Panc1 (cell line): ENCODE data around the gene CWC22. TPM values are rescaled to one million over a fixed set of nuclear protein-coding genes. Genes with fewer than 3 reads are reported as not detected.

Source experiments
- ATAC-seq: fragments of 200-7000 bp; cut with Tn5 transposase; 2 replicates; pipeline ENCODE4 v1.9.1; 2020; ENCODE audit warnings: mild to moderate bottlenecking, moderate library complexity
- BruUV-seq: library from RNA; stranded (reverse); fragments of 400-500 nt; replicated peaks from 2 replicates; lab custom pipeline; 2021; lab: Mats Ljungman, UMichigan
- CTCF ChIA-PET: fragments of 300-600 bp; sonication (Branson Sonifier 250); formaldehyde crosslinking; loops from one replicate; lab custom pipeline; 2022; ENCODE audit warnings: antibody characterized with exemption; lab: Charles Lee
- POLR2A ChIA-PET: fragments of 300-600 bp; sonication (Branson Sonifier 250); formaldehyde crosslinking; loops from one replicate; lab custom pipeline; 2022; ENCODE audit warnings: antibody characterized with exemption; lab: Charles Lee
- DNase-seq: peaks from one replicate; pipeline ENCODE4 v3.0.0-alpha.2; 2010; ENCODE audit warnings: low read depth, low spot score
- H3K27ac ChIP-seq: 2 replicates; pipeline ENCODE4 v1.5.1; 2011; ENCODE audit warnings: mild to moderate bottlenecking, low read length, inconsistent platforms
- H3K27me3 ChIP-seq: fragments of 200-500 bp; sonication (Bioruptor generic); 2 replicates; pipeline ENCODE4 v1.6.0; 2014; ENCODE audit warnings: low read length, inconsistent platforms; ENCODE audit not compliant: control insufficient read depth, insufficient read depth
- H3K36me3 ChIP-seq: fragments of 200-500 bp; sonication (Bioruptor generic); 2 replicates; pipeline ENCODE4 v1.5.1; 2014; ENCODE audit warnings: inconsistent platforms, mild to moderate bottlenecking, low read length, moderate library complexity; ENCODE audit not compliant: control insufficient read depth, insufficient read depth
- H3K4me1 ChIP-seq: 2 replicates; pipeline ENCODE4 v1.5.1; 2011; ENCODE audit warnings: inconsistent platforms, mild to moderate bottlenecking, low read length, moderate library complexity; ENCODE audit not compliant: control insufficient read depth, insufficient read depth
- H3K4me3 ChIP-seq, 2 experiments: 2 replicates each; pipeline ENCODE4 v1.5.1; 2011 to 2012; ENCODE audit warnings: low read depth in 2 of 2, low read length in 2 of 2, mild to moderate bottlenecking in 2 of 2, inconsistent platforms in 1 of 2, moderate library complexity in 1 of 2
- H3K9me3 ChIP-seq: fragments of 200-500 bp; sonication (Bioruptor generic); 2 replicates; pipeline ENCODE4 v1.5.1; 2014; ENCODE audit warnings: low read depth, mild to moderate bottlenecking, inconsistent platforms, low read length, moderate library complexity; ENCODE audit not compliant: control insufficient read depth, insufficient read depth
- POLR2AphosphoS5 ChIP-seq: IDR thresholded peaks from 2 replicates; pipeline ENCODE4 v1.6.1; 2012; ENCODE audit warnings: mild to moderate bottlenecking, low read depth, low read length, moderate library complexity
- SIN3A ChIP-seq: IDR thresholded peaks from 2 replicates; pipeline ENCODE4 v1.6.1; 2012; ENCODE audit warnings: low read depth, mild to moderate bottlenecking, low read length, moderate library complexity, borderline replicate concordance; ENCODE audit not compliant: insufficient read depth
- TCF7L2 ChIP-seq: IDR thresholded peaks from 2 replicates; pipeline ENCODE4 v1.6.1; 2011; ENCODE audit warnings: mild to moderate bottlenecking, low read depth, low read length, inconsistent platforms
- in situ Hi-C: cut with HindIII; loops from 2 replicates; pipeline ENCODE4 v1.10.0; 2016; ENCODE audit warnings: low sequenced_read_pairs, low pct_unique_long_range_greater_than_20kb
- intact Hi-C: fragments of 100-400 bp; cut with micrococcal nuclease; formaldehyde crosslinking; loops from one replicate; pipeline ENCODE4 v1.10.0; 2022; ENCODE audit not compliant: unreplicated experiment
- total RNA-seq: library from RNA; stranded (reverse); gene quantifications from one replicate; pipeline ENCODE4 v1.2.1, GENCODE V29; 2021; ENCODE audit not compliant: unreplicated experiment
- TF ChIP-seq, protein P1 (sequence below), 2 experiments: IDR thresholded peaks; 2 replicates each; pipeline ENCODE4 v1.6.1; 2011 to 2012; ENCODE audit warnings: low read depth in 2 of 2, control low read depth in 1 of 2, low read length in 1 of 2, mild to moderate bottlenecking in 1 of 2, moderate library complexity in 1 of 2; ENCODE audit not compliant: insufficient read depth in 1 of 2
- TF ChIP-seq, protein P2 (sequence below): fragments of 450-650 bp; IDR thresholded peaks from 2 replicates; pipeline ENCODE4 v1.5.1; 2017; ENCODE audit warnings: mild to moderate bottlenecking

The CWC22 gene
- total RNA-seq, 1 experiment from 2014 or later = 17.2 TPM

DNA sequence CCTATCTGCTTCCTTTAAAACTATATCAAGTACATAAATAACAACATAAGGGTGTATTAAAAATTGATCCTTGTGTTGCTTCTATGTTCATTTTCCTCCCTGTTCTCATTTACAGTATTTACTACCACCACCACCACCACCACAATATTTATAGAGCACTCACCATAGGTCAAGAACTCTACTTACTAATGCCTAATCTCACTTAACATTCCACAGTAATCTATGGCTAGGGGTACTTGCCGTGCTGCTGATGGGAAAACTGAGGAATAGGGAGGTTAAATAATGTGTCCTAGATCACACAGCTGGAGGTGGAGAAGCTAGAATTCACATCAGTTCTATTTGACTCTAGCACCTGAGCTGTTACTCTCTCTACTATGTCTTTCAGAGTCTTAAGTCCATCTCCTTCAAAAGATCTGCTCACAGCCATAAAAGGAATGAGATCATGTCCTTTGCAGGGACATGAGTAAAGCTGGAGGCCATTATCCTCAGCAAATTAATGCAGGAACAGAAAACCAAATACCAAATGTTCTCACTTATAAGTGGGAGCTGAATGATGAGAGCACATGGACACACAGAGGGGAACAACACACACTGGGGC is 91.6 kb downstream of the CWC22 start:
- H3K4me1 ChIP-seq = no peaks in the 10 kb centered on the region
- H3K9me3 ChIP-seq = no peaks in the 10 kb centered on the region
- no TSS peak for BruUV-seq
- in situ Hi-C loops = no loop called here
- DNase-seq = no peak
- no peaks in the 10 kb centered on the region for H3K27me3 ChIP-seq
- CTCF ChIA-PET = no interaction called here
- intact Hi-C loops = no loop called here
- H3K4me3 ChIP-seq = no peak overlapping the region
- POLR2A ChIA-PET = interaction anchor here (0.6 kb wide), 1 partner anchor 62 kb away, joined by 6 read pairs; no protein-coding TSS in a partner anchor
- H3K27ac ChIP-seq = no peak overlapping the region
- TF ChIP-seq SIN3A = no peak
- TF ChIP-seq, protein P1, sequence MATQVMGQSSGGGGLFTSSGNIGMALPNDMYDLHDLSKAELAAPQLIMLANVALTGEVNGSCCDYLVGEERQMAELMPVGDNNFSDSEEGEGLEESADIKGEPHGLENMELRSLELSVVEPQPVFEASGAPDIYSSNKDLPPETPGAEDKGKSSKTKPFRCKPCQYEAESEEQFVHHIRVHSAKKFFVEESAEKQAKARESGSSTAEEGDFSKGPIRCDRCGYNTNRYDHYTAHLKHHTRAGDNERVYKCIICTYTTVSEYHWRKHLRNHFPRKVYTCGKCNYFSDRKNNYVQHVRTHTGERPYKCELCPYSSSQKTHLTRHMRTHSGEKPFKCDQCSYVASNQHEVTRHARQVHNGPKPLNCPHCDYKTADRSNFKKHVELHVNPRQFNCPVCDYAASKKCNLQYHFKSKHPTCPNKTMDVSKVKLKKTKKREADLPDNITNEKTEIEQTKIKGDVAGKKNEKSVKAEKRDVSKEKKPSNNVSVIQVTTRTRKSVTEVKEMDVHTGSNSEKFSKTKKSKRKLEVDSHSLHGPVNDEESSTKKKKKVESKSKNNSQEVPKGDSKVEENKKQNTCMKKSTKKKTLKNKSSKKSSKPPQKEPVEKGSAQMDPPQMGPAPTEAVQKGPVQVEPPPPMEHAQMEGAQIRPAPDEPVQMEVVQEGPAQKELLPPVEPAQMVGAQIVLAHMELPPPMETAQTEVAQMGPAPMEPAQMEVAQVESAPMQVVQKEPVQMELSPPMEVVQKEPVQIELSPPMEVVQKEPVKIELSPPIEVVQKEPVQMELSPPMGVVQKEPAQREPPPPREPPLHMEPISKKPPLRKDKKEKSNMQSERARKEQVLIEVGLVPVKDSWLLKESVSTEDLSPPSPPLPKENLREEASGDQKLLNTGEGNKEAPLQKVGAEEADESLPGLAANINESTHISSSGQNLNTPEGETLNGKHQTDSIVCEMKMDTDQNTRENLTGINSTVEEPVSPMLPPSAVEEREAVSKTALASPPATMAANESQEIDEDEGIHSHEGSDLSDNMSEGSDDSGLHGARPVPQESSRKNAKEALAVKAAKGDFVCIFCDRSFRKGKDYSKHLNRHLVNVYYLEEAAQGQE (IDR thresholded peaks at IDR 0.05; ENCODE audit: insufficient read depth in 1 of 2, low read depth in 2 of 2, low read length in 1 of 2) = no peak
- TF ChIP-seq, protein P2, sequence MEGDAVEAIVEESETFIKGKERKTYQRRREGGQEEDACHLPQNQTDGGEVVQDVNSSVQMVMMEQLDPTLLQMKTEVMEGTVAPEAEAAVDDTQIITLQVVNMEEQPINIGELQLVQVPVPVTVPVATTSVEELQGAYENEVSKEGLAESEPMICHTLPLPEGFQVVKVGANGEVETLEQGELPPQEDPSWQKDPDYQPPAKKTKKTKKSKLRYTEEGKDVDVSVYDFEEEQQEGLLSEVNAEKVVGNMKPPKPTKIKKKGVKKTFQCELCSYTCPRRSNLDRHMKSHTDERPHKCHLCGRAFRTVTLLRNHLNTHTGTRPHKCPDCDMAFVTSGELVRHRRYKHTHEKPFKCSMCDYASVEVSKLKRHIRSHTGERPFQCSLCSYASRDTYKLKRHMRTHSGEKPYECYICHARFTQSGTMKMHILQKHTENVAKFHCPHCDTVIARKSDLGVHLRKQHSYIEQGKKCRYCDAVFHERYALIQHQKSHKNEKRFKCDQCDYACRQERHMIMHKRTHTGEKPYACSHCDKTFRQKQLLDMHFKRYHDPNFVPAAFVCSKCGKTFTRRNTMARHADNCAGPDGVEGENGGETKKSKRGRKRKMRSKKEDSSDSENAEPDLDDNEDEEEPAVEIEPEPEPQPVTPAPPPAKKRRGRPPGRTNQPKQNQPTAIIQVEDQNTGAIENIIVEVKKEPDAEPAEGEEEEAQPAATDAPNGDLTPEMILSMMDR = no peak
- TF ChIP-seq TCF7L2 = no peak
- TF ChIP-seq POLR2AphosphoS5 = no peak
- no peaks in the 10 kb centered on the region for H3K36me3 ChIP-seq
- ATAC-seq = no peak

DNA sequence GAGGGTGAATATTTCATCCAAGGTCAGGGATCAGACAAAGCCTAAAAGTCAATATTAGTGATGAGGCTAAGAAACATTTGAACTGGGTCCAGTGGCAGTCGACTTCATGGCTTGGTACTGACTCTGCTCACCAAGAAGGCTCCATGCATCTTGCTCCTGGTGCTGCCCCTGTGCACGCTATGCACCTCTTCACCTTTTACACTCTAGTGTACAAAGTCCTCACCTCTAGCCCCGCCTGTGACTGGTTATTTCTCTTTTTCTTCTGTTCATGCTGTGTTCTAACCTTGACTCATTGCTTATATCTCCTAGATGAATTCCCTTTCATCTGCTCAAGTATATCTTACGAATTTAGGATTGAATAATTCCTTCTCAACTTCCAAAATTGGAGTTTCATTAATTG is 93.3 kb downstream of the CWC22 start:
- no TSS peak for BruUV-seq
- DNase-seq (no peak), ATAC-seq (no peak)
- H3K9me3 ChIP-seq = no peaks in the 10 kb centered on the region
- intact Hi-C loops = no loop called here
- ChIA-PET CTCF (no interaction called here), POLR2A (no interaction called here)
- no peaks in the 10 kb centered on the region for H3K36me3 ChIP-seq
- H3K27me3 ChIP-seq = no peaks in the 10 kb centered on the region
- no peak overlapping the region for H3K27ac ChIP-seq
- no peaks in the 10 kb centered on the region for H3K4me1 ChIP-seq
- in situ Hi-C loops = no loop called here
- H3K4me3 ChIP-seq = no peak overlapping the region
- TF ChIP-seq, protein P2 = no peak
- no peak for TF ChIP-seq POLR2AphosphoS5
- no peak for TF ChIP-seq SIN3A
- TF ChIP-seq TCF7L2 = no peak
- TF ChIP-seq, protein P1 (IDR thresholded peaks at IDR 0.05; ENCODE audit: insufficient read depth in 1 of 2, low read depth in 2 of 2, low read length in 1 of 2) = no peak
